GM21390 (cell line): ENCODE data around the gene TSC22D1.
A peak's percentile ranks its signal among the peaks of the same experiment; 100 is the strongest.

Source experiments
- ATAC-seq: cut with Tn5 transposase; IDR thresholded peaks from one replicate; pipeline ENCODE4 v1.9.1; 2021; ENCODE audit not compliant: unreplicated experiment

TSC22D1 gene

GRCh38 chr13:44455769-44456168 is 120.4 kb downstream of the TSC22D1 start:
- ATAC-seq, result no peak

- ATAC-seq, result no peak
These were observed 122.2 kb downstream of the TSC22D1 start for GRCh38 chr13:44453881-44454280.

GRCh38 chr13:44453069-44453468 is 123.1 kb downstream of the TSC22D1 start:
- no peak for ATAC-seq

- no peak for ATAC-seq
These were observed 123.7 kb downstream of the TSC22D1 start for GRCh38 chr13:44452418-44452817.

- no peak for ATAC-seq
These were observed 124.5 kb downstream of the TSC22D1 start for GRCh38 chr13:44451651-44452050.

- no peak for ATAC-seq
These were observed 125.0 kb downstream of the TSC22D1 start for GRCh38 chr13:44451126-44451525.

- ATAC-seq, result no peak
These were observed 125.9 kb downstream of the TSC22D1 start for GRCh38 chr13:44449999-44450821.

GRCh38 chr13:44448875-44449274 is 127.3 kb downstream of the TSC22D1 start:
- ATAC-seq, result no peak

- ATAC-seq, result no peak
These were observed 127.8 kb downstream of the TSC22D1 start for GRCh38 chr13:44448373-44448772.

- no peak for ATAC-seq
These were observed 128.3 kb downstream of the TSC22D1 start for GRCh38 chr13:44447783-44448321.

GRCh38 chr13:44440046-44440608 is 136.0 kb downstream of the TSC22D1 start:
- no peak for ATAC-seq

GRCh38 chr13:44439452-44440024 is 136.6 kb downstream of the TSC22D1 start:
- ATAC-seq, result no peak

- no peak for ATAC-seq
These were observed 137.9 kb downstream of the TSC22D1 start for GRCh38 chr13:44438234-44438579.

GRCh38 chr13:44437356-44438233 is 138.5 kb downstream of the TSC22D1 start:
- no peak for ATAC-seq

GRCh38 chr13:44436589-44437337 is 139.4 kb downstream of the TSC22D1 start:
- ATAC-seq, result no peak

GRCh38 chr13:44435919-44436510 is 140.1 kb downstream of the TSC22D1 start:
- no peak for ATAC-seq

GRCh38 chr13:44435142-44435918 is 140.8 kb downstream of the TSC22D1 start:
- peak; percentile 67 for ATAC-seq

GRCh38 chr13:44434766-44435141 is 141.4 kb downstream of the TSC22D1 start:
- no peak for ATAC-seq
